H1 (cell line): ENCODE measurements around the gene SOX15. TPM values are rescaled to one million over a fixed set of nuclear protein-coding genes. Genes with fewer than 3 reads are reported as not detected.

ENCODE experiments used
- CTCF ChIA-PET: fragments of 300-600 bp; sonication (Branson Sonifier 250); formaldehyde crosslinking; loops from one replicate; lab custom pipeline; 2021; ENCODE audit not compliant: partially characterized antibody; lab: Charles Lee
- POLR2A ChIA-PET: fragments of 300-600 bp; sonication (Branson Sonifier 250); formaldehyde crosslinking; loops from one replicate; lab custom pipeline; 2021; ENCODE audit warnings: inconsistent platforms; ENCODE audit not compliant: partially characterized antibody; lab: Charles Lee
- DNase-seq, 2 experiments: peaks; one replicate each; pipeline versions ENCODE4 v3.0.0 to v3.0.0-alpha.2; 2010 to 2022; ENCODE audit warnings: low spot score in 2 of 2, low read depth in 1 of 2, mixed read lengths in 1 of 2
- FAIRE-seq: peaks from 2 replicates; lab custom pipeline; 2011; peaks lifted over from hg19 to GRCh38; lab: Jason Lieb, UNC
- H2AFZ ChIP-seq: 2 replicates; pipeline ENCODE4 v1.8.1; 2012; ENCODE audit warnings: low read length, inconsistent platforms
- H2AK5ac ChIP-seq: 2 replicates; pipeline ENCODE4 v1.6.1; 2013; ENCODE audit warnings: low read depth, low read length
- H2BK120ac ChIP-seq: replicated peaks from 2 replicates; pipeline ENCODE3; 2013; ENCODE audit warnings: low read depth, low read length, inconsistent platforms
- H2BK12ac ChIP-seq: 2 replicates; pipeline ENCODE4 v1.6.1; 2013; ENCODE audit warnings: low read depth, low read length
- H2BK15ac ChIP-seq: 2 replicates; pipeline ENCODE4 v1.6.1; 2013; ENCODE audit warnings: low read length
- H2BK20ac ChIP-seq: 2 replicates; pipeline ENCODE4 v1.6.1; 2013; ENCODE audit warnings: low read length
- H2BK5ac ChIP-seq: 2 replicates; pipeline ENCODE4 v1.6.1; 2013; ENCODE audit warnings: low read depth, low read length
- H3K14ac ChIP-seq: 2 replicates; pipeline ENCODE4 v1.6.1; 2013; ENCODE audit warnings: inconsistent platforms; ENCODE audit not compliant: insufficient read length
- H3K18ac ChIP-seq: 2 replicates; pipeline ENCODE4 v1.6.1; 2013; ENCODE audit warnings: low read length; ENCODE audit errors: extremely low read depth
- H3K23ac ChIP-seq: 2 replicates; pipeline ENCODE4 v1.6.1; 2013; ENCODE audit warnings: inconsistent platforms; ENCODE audit not compliant: insufficient read length
- H3K23me2 ChIP-seq: 2 replicates; pipeline ENCODE4 v1.6.1; 2013; ENCODE audit warnings: low read depth, low read length
- H3K27ac ChIP-seq: 2 replicates; pipeline ENCODE4 v1.6.1; 2011; ENCODE audit warnings: low read depth, low read length, inconsistent platforms
- H3K27me3 ChIP-seq, 4 experiments: replicated peaks in 1 of 4; 1 replicate in 1 of 4; 2 replicates in 3 of 4; pipeline versions ENCODE4 v1.6.1 to v1.8.1; 2011 to 2013; ENCODE audit warnings: low read length in 3 of 4, mild to moderate bottlenecking in 3 of 4, inconsistent platforms in 2 of 4, mixed read lengths in 2 of 4, moderate library complexity in 1 of 4; ENCODE audit not compliant: control insufficient read depth in 3 of 4, insufficient read depth in 3 of 4; ENCODE audit errors: extremely low read depth in 1 of 4
- H3K36me3 ChIP-seq, 4 experiments: 2 replicates each; pipeline versions ENCODE4 v1.6.1 to v1.8.1; 2011 to 2013; ENCODE audit warnings: mild to moderate bottlenecking in 4 of 4, low read length in 3 of 4, moderate library complexity in 2 of 4, control low read depth in 1 of 4, inconsistent platforms in 1 of 4; ENCODE audit not compliant: insufficient read depth in 4 of 4, control insufficient read depth in 2 of 4
- H3K4ac ChIP-seq: replicated peaks from 2 replicates; pipeline ENCODE3; 2013; ENCODE audit warnings: low read length, low read depth, mixed read lengths, inconsistent platforms; ENCODE audit not compliant: insufficient read length
- H3K4me1 ChIP-seq, 4 experiments: replicated peaks in 1 of 4; 1 replicate in 1 of 4; 2 replicates in 3 of 4; pipeline versions ENCODE4 v1.6.1 to v1.8.1; 2011 to 2013; ENCODE audit warnings: low read length in 3 of 4, inconsistent platforms in 2 of 4, mixed read lengths in 1 of 4; ENCODE audit not compliant: insufficient read depth in 4 of 4, control insufficient read depth in 3 of 4
- H3K4me2 ChIP-seq, 2 experiments: 2 replicates each; pipeline versions ENCODE4 v1.6.1 to v1.8.1; 2011 to 2013; ENCODE audit warnings: low read depth in 2 of 2, low read length in 2 of 2, control low read depth in 1 of 2, inconsistent platforms in 1 of 2, mild to moderate bottlenecking in 1 of 2; ENCODE audit not compliant: insufficient read depth in 1 of 2
- H3K4me3 ChIP-seq, 4 experiments: fragments of 200-600, 300-600 bp in 1 of 4; sonication (generic), shearing (Covaris generic), sonication (Bioruptor Twin) in 1 of 4; 2 replicates each; pipeline versions ENCODE4 v1.5.1 to v1.8.1; 2011 to 2016; ENCODE audit warnings: low read length in 4 of 4, low read depth in 3 of 4, control low read depth in 2 of 4, inconsistent platforms in 2 of 4, mild to moderate bottlenecking in 2 of 4, mixed read lengths in 1 of 4, moderate library complexity in 1 of 4; ENCODE audit not compliant: insufficient read depth in 2 of 4; ENCODE audit errors: extremely low read depth in 1 of 4
- H3K56ac ChIP-seq: replicated peaks from 2 replicates; pipeline ENCODE3; 2013; ENCODE audit warnings: low read depth, mild to moderate bottlenecking, mixed read lengths, low read length, inconsistent platforms; ENCODE audit not compliant: insufficient read length
- H3K79me1 ChIP-seq: 2 replicates; pipeline ENCODE4 v1.6.1; 2013; ENCODE audit warnings: low read depth, low read length, control low read depth
- H3K79me2 ChIP-seq, 2 experiments: 2 replicates each; pipeline versions ENCODE4 v1.6.1 to v1.8.1; 2012 to 2013; ENCODE audit warnings: low read length in 2 of 2, mild to moderate bottlenecking in 2 of 2, inconsistent platforms in 1 of 2; ENCODE audit not compliant: insufficient read depth in 2 of 2, control insufficient read depth in 1 of 2
- H3K9ac ChIP-seq, 4 experiments: replicated peaks in 1 of 4; 1 replicate in 1 of 4; 2 replicates in 3 of 4; pipeline versions ENCODE4 v1.6.1 to v1.8.1; 2011 to 2013; ENCODE audit warnings: low read depth in 3 of 4, low read length in 3 of 4, control low read depth in 2 of 4, mild to moderate bottlenecking in 2 of 4, moderate library complexity in 2 of 4, inconsistent platforms in 1 of 4; ENCODE audit errors: extremely low read depth in 1 of 4
- H3K9me3 ChIP-seq, 2 experiments: 2 replicates each; pipeline versions ENCODE4 v1.6.1 to v1.8.1; 2012 to 2013; ENCODE audit warnings: mild to moderate bottlenecking in 2 of 2, moderate library complexity in 2 of 2, control low read depth in 1 of 2, inconsistent platforms in 1 of 2, low read depth in 1 of 2, low read length in 1 of 2, mixed read lengths in 1 of 2; ENCODE audit not compliant: insufficient read depth in 2 of 2
- H4K20me1 ChIP-seq, 2 experiments: replicated peaks in 1 of 2; 2 replicates each; pipeline versions ENCODE3 to v1.8.1; 2011 to 2013; ENCODE audit warnings: inconsistent platforms in 2 of 2, low read length in 2 of 2, mild to moderate bottlenecking in 1 of 2; ENCODE audit not compliant: insufficient read depth in 2 of 2, control insufficient read depth in 1 of 2
- H4K5ac ChIP-seq: 2 replicates; pipeline ENCODE4 v1.6.1; 2013; ENCODE audit warnings: low read length, low read depth, mixed read lengths, inconsistent platforms; ENCODE audit not compliant: insufficient read length
- H4K8ac ChIP-seq: 2 replicates; pipeline ENCODE4 v1.8.0; 2013; ENCODE audit warnings: mild to moderate bottlenecking, moderate library complexity, low read length, inconsistent platforms; ENCODE audit not compliant: insufficient read depth; ENCODE audit errors: extremely low read depth
- H4K91ac ChIP-seq: replicated peaks from 2 replicates; pipeline ENCODE3; 2013; ENCODE audit warnings: low read length, mixed read lengths, inconsistent platforms; ENCODE audit not compliant: insufficient read length
- EP300 ChIP-seq, 2 experiments: IDR thresholded peaks; 1 replicate in 1 of 2; 2 replicates in 1 of 2; pipeline ENCODE4 v1.6.1; 2011 to 2012; ENCODE audit warnings: low read depth in 2 of 2, low read length in 2 of 2, mild to moderate bottlenecking in 2 of 2, borderline replicate concordance in 1 of 2, inconsistent platforms in 1 of 2, moderate library complexity in 1 of 2
- HDAC2 ChIP-seq, 2 experiments: fragments of 300-600 bp in 1 of 2; sonication (generic) in 1 of 2; IDR thresholded peaks; 2 replicates each; pipeline ENCODE4 v1.6.1; 2011 to 2012; ENCODE audit warnings: low read depth in 2 of 2, low read length in 2 of 2, mild to moderate bottlenecking in 2 of 2, moderate library complexity in 2 of 2, borderline replicate concordance in 1 of 2, inconsistent platforms in 1 of 2
- MAFK ChIP-seq: IDR thresholded peaks from 2 replicates; pipeline ENCODE4 v1.6.1; 2012; ENCODE audit warnings: low read depth, mild to moderate bottlenecking, improper control_type of control experiment, low read length
- PHF8 ChIP-seq: fragments of 200-600 bp; sonication (generic); conservative IDR thresholded peaks from 2 replicates; pipeline ENCODE4 v1.7.1; 2012; ENCODE audit warnings: low read depth, mild to moderate bottlenecking, inconsistent platforms, low read length, moderate library complexity
- POLR2A ChIP-seq, 2 experiments: IDR thresholded peaks; 1 replicate in 1 of 2; 2 replicates in 1 of 2; pipeline ENCODE4 v1.6.1; 2011; ENCODE audit warnings: low read depth in 2 of 2, low read length in 2 of 2, mild to moderate bottlenecking in 2 of 2; ENCODE audit errors: control extremely low read depth in 1 of 2
- POU5F1 ChIP-seq: IDR thresholded peaks from 2 replicates; pipeline ENCODE4 v1.6.1; 2011; ENCODE audit warnings: low read depth, mild to moderate bottlenecking, low read length, moderate library complexity
- RAD21 ChIP-seq, 2 experiments: IDR thresholded peaks in 1 of 2; conservative IDR thresholded peaks in 1 of 2; 2 replicates each; pipeline ENCODE4 v1.6.1; 2011; ENCODE audit warnings: low read depth in 2 of 2, low read length in 2 of 2, improper control_type of control experiment in 1 of 2, inconsistent platforms in 1 of 2, mild to moderate bottlenecking in 1 of 2, moderate library complexity in 1 of 2
- RNF2 ChIP-seq: fragments of 200-900, 300-1000 bp; sonication (generic); IDR thresholded peaks from 2 replicates; pipeline ENCODE4 v1.7.1; 2016; ENCODE audit warnings: borderline replicate concordance, low read depth, mild to moderate bottlenecking, antibody characterized with exemption, low read length; ENCODE audit not compliant: poor library complexity, severe bottlenecking; ENCODE audit errors: missing control alignments
- TAF1 ChIP-seq: IDR thresholded peaks from 2 replicates; pipeline ENCODE4 v1.6.1; 2011; ENCODE audit warnings: mild to moderate bottlenecking, low read depth, low read length
- WGBS, 2 experiments: shearing (Covaris generic) in 1 of 2; methylation state at CpG; one replicate each; pipeline versions ENCODE4 v1.1.6 to v1.1.7; 2013 to 2015; ENCODE audit warnings: low lambda C conversion rate in 2 of 2, mixed read lengths in 2 of 2, inconsistent platforms in 1 of 2, low coverage in 1 of 2, missing lambda C conversion rate in 1 of 2; ENCODE audit not compliant: insufficient replicate concordance in 2 of 2, insufficient coverage in 1 of 2, insufficient read length in 1 of 2; ENCODE audit errors: extremely low coverage in 1 of 2, missing lambda C conversion rate in 1 of 2; 5-methylcytosine and 5-hydroxymethylcytosine counted together
- polyA plus RNA-seq, 7 experiments: library from polyadenylated mRNA; depleted of rRNA in 3 of 7; stranded (reverse) in 5 of 7; unstranded in 2 of 7; fragments of >200 nt in 5 of 7; fragments of 200-250 nt in 2 of 7; gene quantifications; 1 replicate in 5 of 7; 2 replicates in 1 of 7; 4 replicates in 1 of 7; pipeline versions ENCODE4 v1.2.1 to v1.2.3, GENCODE V29; 2011 to 2013; ENCODE audit warnings: missing spikeins in 2 of 7, mixed read lengths in 2 of 7
- total RNA-seq: library from RNA; stranded (reverse); fragmentation: NEBNext Ultra II Directional; extraction: Animal tissue kit (Norgen Biotek cat#: 25700); gene quantifications from 2 replicates; pipeline ENCODE4 v1.2.1, GENCODE V29; 2021

Gene SOX15
- total and polyA plus RNA-seq, 2 of the 8 experiments (the other 6 are each of a cell fraction or from before 2014, with no cell fraction given) = 14.3 to 26.8 TPM

DNA sequence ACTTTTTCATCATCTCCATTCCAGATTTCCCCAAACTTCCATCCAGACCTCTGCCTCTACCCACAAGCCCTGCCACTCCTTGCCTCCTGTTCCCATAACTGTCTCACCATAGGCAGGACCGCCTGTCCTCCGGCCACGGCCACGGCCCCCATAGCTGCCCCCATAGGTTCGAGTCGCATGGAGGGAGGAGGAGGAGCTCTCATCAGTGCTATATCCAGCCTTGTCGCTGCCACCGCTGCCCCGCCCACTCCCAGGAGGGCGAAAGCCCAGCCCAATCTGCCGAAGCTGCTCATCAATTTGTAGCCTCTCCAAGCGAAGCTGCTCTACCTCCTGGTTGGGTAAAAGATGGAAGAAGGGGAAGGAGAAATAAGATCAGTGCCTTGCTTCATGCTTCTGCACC is 3.4 kb upstream of the SOX15 start:
- Histone ChIP-seq H2BK12ac (no peak overlapping the region), H3K36me3 (peaks cover 17 to 56% (median 44%) of the 10 kb centered on the region in 4 experiments), H3K18ac (no peak overlapping the region), H3K9ac (no peak overlapping the region), H3K4me2 (no peak overlapping the region), H3K14ac (no peak overlapping the region), H2BK120ac (no peak overlapping the region), H2AK5ac (no peak overlapping the region), H3K23me2 (peaks cover 12% of the 10 kb centered on the region; the same call in 1 of the 2 replicates), H3K79me1 (no peaks in the 10 kb centered on the region; the same call in 1 of the 2 replicates), H3K27me3 (no peaks in the 10 kb centered on the region), H3K4ac (no peak overlapping the region), H3K4me1 (peaks cover 6 to 21% (median 16%) of the 10 kb centered on the region in 4 experiments), H4K8ac (no peak overlapping the region), H4K20me1 (no peaks in the 10 kb centered on the region), H3K4me3 (no peak overlapping the region), H2AFZ (no peak overlapping the region), H2BK5ac (no peak overlapping the region), H3K27ac (no peak overlapping the region), H3K56ac (no peak overlapping the region), H3K23ac (no peak overlapping the region), H2BK20ac (no peak overlapping the region), H3K79me2 (no peaks in the 10 kb centered on the region), H4K91ac (no peak overlapping the region), H2BK15ac (no peak overlapping the region), H3K9me3 (no peaks in the 10 kb centered on the region), H4K5ac (no peak overlapping the region)
- DNase-seq = no peak
- CTCF ChIA-PET = interaction anchor here (0.6 to 2.4 kb wide), 5 partner anchors 9 to 848 kb away, joined by 3 to 10 read pairs (median 3); partner anchors contain the start of genes CD68, TP53 and WRAP53
- TF ChIP-seq HDAC2 (IDR thresholded peaks at IDR 0.05; ENCODE audit: borderline replicate concordance in 1 of 2, low read depth in 2 of 2, low read length in 2 of 2) = no peak
- no peak for TF ChIP-seq POU5F1
- TF ChIP-seq MAFK = no peak
- TF ChIP-seq PHF8 = no peak
- TF ChIP-seq POLR2A (IDR thresholded peaks at IDR 0.05; ENCODE audit: control extremely low read depth in 1 of 2, low read depth in 2 of 2, low read length in 2 of 2) = no peak
- no peak for TF ChIP-seq EP300 (IDR thresholded peaks at IDR 0.05; ENCODE audit: borderline replicate concordance in 1 of 2, low read depth in 2 of 2, low read length in 2 of 2)
- no peak for TF ChIP-seq RAD21 (IDR thresholded peaks at IDR 0.05 in 1 of 2, conservative IDR thresholded peaks at IDR 0.05 in 1 of 2; ENCODE audit: low read depth in 2 of 2, low read length in 2 of 2)
- no peak for TF ChIP-seq RNF2
- TF ChIP-seq TAF1 = no peak
- POLR2A ChIA-PET = interaction anchor here (1.2 to 28.5 kb wide), 8 partner anchors 9 to 276 kb away, joined by 3 to 1144 read pairs (median 5); partner anchors contain the start of genes CD68, FXR2, MPDU1 and SENP3
- FAIRE-seq = no peak
- WGBS, 2 experiments = 90% methylated on average over 10 of the region's 12 CpGs; no CpG with 5 or more reads in 1 of the 2 experiments
